Adrenal gland (tissue), 19 donors: ENCODE results near the gene CRISP3. TPM values are rescaled to one million over a fixed set of nuclear protein-coding genes. Genes with fewer than 3 reads are reported as not detected.

Source experiments
- DNase-seq, 7 donors: peaks; one replicate each; pipeline ENCODE4 v3.0.0-alpha.2; 2019 to 2020
- H3K27ac ChIP-seq, 5 donors: fragments of 200-600 bp; sonication (generic) in 4 of 5; 1 replicate in 3 of 5; 2 replicates in 2 of 5; pipeline versions ENCODE4 v1.5.1 to v1.8.0; 2016 to 2020; ENCODE audit warnings: mild to moderate bottlenecking in 1 of 5
- H3K27me3 ChIP-seq: fragments of 200-600 bp; 2 replicates; pipeline ENCODE4 v1.8.0; 2021
- H3K36me3 ChIP-seq, 2 donors: fragments of 200-600 bp; replicated peaks in 1 of 2; 1 replicate in 1 of 2; 2 replicates in 1 of 2; pipeline versions ENCODE4 v1.5.1 to v1.8.0; 2018 to 2022
- H3K4me1 ChIP-seq, 2 donors: fragments of 200-600 bp; replicated peaks in 1 of 2; 1 replicate in 1 of 2; 2 replicates in 1 of 2; pipeline versions ENCODE4 v1.5.1 to v1.8.0; 2018 to 2021
- H3K4me3 ChIP-seq, 4 donors: fragments of 200-600 bp; sonication (generic) in 3 of 4; one replicate each; pipeline ENCODE4 v1.5.1; 2016 to 2018
- H3K9me3 ChIP-seq, 3 donors: fragments of 200-600 bp; sonication (generic) in 1 of 3; replicated peaks in 1 of 3; 1 replicate in 2 of 3; 2 replicates in 1 of 3; pipeline versions ENCODE4 v1.5.1 to v1.8.0; 2016 to 2021
- CTCF ChIP-seq, 6 experiments: fragments of 450-650 bp in 4 of 6; fragments of 200-600 bp in 2 of 6; sonication (generic) in 1 of 6; IDR thresholded peaks; 1 replicate in 5 of 6; 2 replicates in 1 of 6; pipeline versions ENCODE4 v1.5.1 to v1.8.0; 2016 to 2021; ENCODE audit warnings: antibody characterized with exemption in 6 of 6, mild to moderate bottlenecking in 2 of 6, moderate library complexity in 1 of 6
- POLR2A ChIP-seq, 2 donors: fragments of 450-650 bp; IDR thresholded peaks; one replicate each; pipeline ENCODE4 v1.6.1; 2017; ENCODE audit warnings: antibody characterized with exemption in 2 of 2, mild to moderate bottlenecking in 2 of 2, moderate library complexity in 1 of 2
- WGBS, 4 donors: extraction: QIAGEN DNeasy Blood & Tissue Kit in 2 of 4; methylation state at CpG; one replicate each; pipeline versions ENCODE4 v1.1.5 to v1.1.7; 2013 to 2017; 5-methylcytosine and 5-hydroxymethylcytosine counted together
- intact Hi-C, 2 donors: fragments of 100-400 bp; cut with DNase I; formaldehyde crosslinking; loops; one replicate each; pipeline versions ENCODE4 v1.14.1 to v1.15.0; 2022 to 2023
- long read RNA-seq, 10 donors: library from polyadenylated mRNA in 3 of 10; unstranded in 2 of 10; stranded (forward) in 1 of 10; transcript quantifications; one replicate each; pipeline ENCODE4 v2.0.0 and lab custom pipeline, GENCODE V29; 2021 to 2026
- polyA plus RNA-seq, 3 donors: library from polyadenylated mRNA; stranded (reverse); fragments of 200-250 nt in 2 of 3; fragments of 350-450 nt in 1 of 3; fragmentation: Illumina TruSeq in 1 of 3; extraction: RNeasy Lipid Tissue Mini Kit (QIAGEN cat#74804) in 1 of 3; gene quantifications; one replicate each; pipeline ENCODE4 v1.2.3, GENCODE V29; 2013 to 2014
- total RNA-seq, 9 donors: library from RNA; depleted of rRNA in 4 of 9; stranded (reverse); fragments of >200 nt in 4 of 9; fragments of 120-200 nt in 1 of 9; fragmentation: NEBNext Ultra II Directional in 1 of 9; extraction: Animal tissue kit (Norgen Biotek cat#: 25700) in 1 of 9; gene quantifications; one replicate each; pipeline versions ENCODE4 v1.1.0 to v1.2.4, GENCODE V29; 2013 to 2023
- donor health status: healthy with polysubstance abuse.
- donor health status: Bipolar disorder and iron deficiency.
- donor health status: DM: yes; HTN: yes; CAD: no.
- donor health status: DM: no; HTN: no; CAD: no.
- donor health status: DM: no; HTN: no; CAD: no.
- donor health status: DM: yes; HTN: yes; CAD: no.

The CRISP3 gene
- under 1 TPM in 1 of 9 donors, not detected in 8; 0.06 TPM for total RNA-seq
- polyA plus RNA-seq: under 1 TPM in 2 of 3 donors, not detected in 1; 0.07 to 0.08 TPM
- long read RNA-seq, donor 1: 0 reads
- long read RNA-seq, donor 2: 0 reads
- long read RNA-seq, donor 3: 0 reads
- long read RNA-seq, donor 4: 0 reads
- long read RNA-seq, donor 5: 0 reads
- long read RNA-seq, donor 6: 0 reads
- long read RNA-seq, donor 7: 0 reads
- long read RNA-seq, donor 8: 0 reads
- long read RNA-seq, donor 9: 0 reads
- long read RNA-seq, donor 10: 0 reads

- no peaks in the 10 kb centered on the region for H3K4me1 ChIP-seq
- DNase-seq: no peak
- H3K27me3 ChIP-seq: no peaks in the 10 kb centered on the region
- H3K27ac ChIP-seq: no peak within 1 kb of the TSS
- no peak within 1 kb of the TSS for H3K4me3 ChIP-seq
- H3K36me3 ChIP-seq: no peaks in the 10 kb centered on the region
- no peaks in the 10 kb centered on the region for H3K9me3 ChIP-seq
- WGBS, 4 donors: 37 to 60% (median 43%) methylated on average over 1 of the region's 1 CpG
- TF ChIP-seq POLR2A (IDR thresholded peaks at IDR 0.05) (no peak), CTCF (IDR thresholded peaks at IDR 0.05) (no peak)
- intact Hi-C loops: no loop called here
These were observed at the start of gene CRISP3 for GRCh38 chr6:49744259-49744658. Gene CRISP3 (minus strand): TSS chr6:49744388. CDS start chr6:49744367, 21 bp downstream.

GRCh38 chr6:49790341-49790740, 46.2 kb upstream of the CRISP3 start:
- WGBS, 4 donors: 59 to 74% (median 68%) methylated on average over 2 of the region's 2 CpGs
- Histone ChIP-seq H3K9me3 (no peaks in the 10 kb centered on the region), H3K4me3 (no peak overlapping the region), H3K27me3 (no peaks in the 10 kb centered on the region), H3K36me3 (no peaks in the 10 kb centered on the region), H3K27ac (no peak overlapping the region), H3K4me1 (no peaks in the 10 kb centered on the region)
- DNase-seq: no peak
- intact Hi-C loops: no loop called here
- TF ChIP-seq CTCF (IDR thresholded peaks at IDR 0.05) (no peak), POLR2A (IDR thresholded peaks at IDR 0.05) (no peak)

- Histone ChIP-seq H3K4me1 (no peaks in the 10 kb centered on the region), H3K9me3 (no peaks in the 10 kb centered on the region), H3K4me3 (no peak within 1 kb of the TSS), H3K27ac (no peak within 1 kb of the TSS), H3K36me3 (no peaks in the 10 kb centered on the region), H3K27me3 (no peaks in the 10 kb centered on the region)
- intact Hi-C loops: no loop called here
- 81 to 84% (median 82%) methylated on average over 8 of the region's 8 CpGs for WGBS, 4 donors
- DNase-seq: no peak
- no peak for TF ChIP-seq POLR2A (IDR thresholded peaks at IDR 0.05)
- no peak for TF ChIP-seq CTCF (IDR thresholded peaks at IDR 0.05)
These were observed 43.0 kb upstream of the CRISP3 start, which contains the start of gene PGK2 for GRCh38 chr6:49787176-49787575. Gene PGK2 (minus strand): TSS chr6:49787285. CDS start chr6:49787187, 98 bp downstream.

GRCh38 chr6:49784272-49784671, 40.1 kb upstream of the CRISP3 start:
- H3K27me3 ChIP-seq: no peaks in the 10 kb centered on the region
- H3K4me3 ChIP-seq: no peak overlapping the region
- H3K9me3 ChIP-seq: no peaks in the 10 kb centered on the region
- DNase-seq: no peak
- intact Hi-C loops: no loop called here
- H3K36me3 ChIP-seq: no peaks in the 10 kb centered on the region
- H3K27ac ChIP-seq: no peak overlapping the region
- no peaks in the 10 kb centered on the region for H3K4me1 ChIP-seq
- TF ChIP-seq CTCF (IDR thresholded peaks at IDR 0.05) (no peak), POLR2A (IDR thresholded peaks at IDR 0.05) (no peak)
